ENCODE results near the gene SLC9A7. TPM values are rescaled to one million over a fixed set of nuclear protein-coding genes. Genes with fewer than 3 reads are reported as not detected.

SLC9A7 gene
- total and polyA plus RNA-seq, 3 donors from 2014 or later, result 2.6 to 8.1 (median 7.4) TPM

GRCh38 chrX:46666831-46667230, 92.1 kb downstream of the SLC9A7 start:
- Histone ChIP-seq H3K27me3 (no peaks in the 10 kb centered on the region), H3K4me1 (no peaks in the 10 kb centered on the region), H3K4me3 (no peak overlapping the region), H3K36me3 (ENCODE audit: low read depth, missing control alignments) (no peaks in the 10 kb centered on the region), H3K27ac (no peak overlapping the region), H3K9me3 (no peaks in the 10 kb centered on the region)
- TF ChIP-seq POLR2A (IDR thresholded peaks at IDR 0.05) (no peak), CTCF (IDR thresholded peaks at IDR 0.05) (no peak)
- WGBS, 2 donors, result 70 to 86% methylated on average over 2 of the region's 2 CpGs
- DNase-seq, result no peak
- intact Hi-C loops (cut with DNase I; ENCODE audit: low total_unique reads), result no loop called here

- 93 to 95% methylated on average over 3 of the region's 3 CpGs for WGBS, 2 donors
- no peak for TF ChIP-seq CTCF (IDR thresholded peaks at IDR 0.05)
- no peak for TF ChIP-seq POLR2A (IDR thresholded peaks at IDR 0.05)
Measured at GRCh38 chrX:46665232-46666152, 93.4 kb downstream of the SLC9A7 start.

GRCh38 chrX:46662188-46662958, 96.5 kb downstream of the SLC9A7 start:
- H3K4me3 ChIP-seq, result no peak overlapping the region
- no peaks in the 10 kb centered on the region for H3K36me3 ChIP-seq (ENCODE audit: low read depth, missing control alignments)
- H3K9me3 ChIP-seq, result no peaks in the 10 kb centered on the region
- WGBS, 2 donors, result 82 to 94% methylated on average over 10 of the region's 10 CpGs
- DNase-seq, result no peak
- H3K27ac ChIP-seq, result no peak overlapping the region
- TF ChIP-seq CTCF (IDR thresholded peaks at IDR 0.05) (no peak), POLR2A (IDR thresholded peaks at IDR 0.05) (no peak)
- intact Hi-C loops (cut with DNase I; ENCODE audit: low total_unique reads), result no loop called here
- H3K4me1 ChIP-seq, result no peaks in the 10 kb centered on the region
- H3K27me3 ChIP-seq, result no peaks in the 10 kb centered on the region

More at GRCh38 chrX:46665232-46666152, 93.4 kb downstream of the SLC9A7 start:
- Histone ChIP-seq H3K27me3 (no peaks in the 10 kb centered on the region), H3K4me3 (no peak overlapping the region), H3K9me3 (no peaks in the 10 kb centered on the region), H3K27ac (no peak overlapping the region), H3K36me3 (ENCODE audit: low read depth, missing control alignments) (no peaks in the 10 kb centered on the region), H3K4me1 (no peaks in the 10 kb centered on the region)
- DNase-seq, result no peak
- intact Hi-C loops (cut with DNase I; ENCODE audit: low total_unique reads), result no loop called here

GRCh38 chrX:46653482-46653881, 105.4 kb downstream of the SLC9A7 start:
- intact Hi-C loops (cut with DNase I; ENCODE audit: low total_unique reads), result no loop called here
- H3K27me3 ChIP-seq, result no peaks in the 10 kb centered on the region
- 63 to 76% methylated on average over 3 to 6 of the region's 6 CpGs for WGBS, 2 donors
- no peak overlapping the region for H3K27ac ChIP-seq
- no peak for DNase-seq
- no peak for TF ChIP-seq POLR2A (IDR thresholded peaks at IDR 0.05)
- no peaks in the 10 kb centered on the region for H3K36me3 ChIP-seq (ENCODE audit: low read depth, missing control alignments)
- H3K4me3 ChIP-seq, result no peak overlapping the region
- H3K9me3 ChIP-seq, result no peaks in the 10 kb centered on the region
- no peaks in the 10 kb centered on the region for H3K4me1 ChIP-seq
